Muscle of leg (tissue), 11 donors: ENCODE results near the gene ZNF841. TPM values are rescaled to one million over a fixed set of nuclear protein-coding genes. Genes with fewer than 3 reads are reported as not detected.
"Not testable (repeated sequence)": the region's sequence is repeated elsewhere in the genome, so short reads cannot be mapped to it uniquely, and the experiment has no call there.

Experiments used
- DNase-seq: peaks from one replicate; pipeline ENCODE4 v3.0.0; 2013
- H3K27ac ChIP-seq: one replicate; pipeline ENCODE4 v1.5.1; 2013; ENCODE audit warnings: mild to moderate bottlenecking, low read length, control low read depth
- H3K27me3 ChIP-seq: one replicate; pipeline ENCODE4 v1.6.1; 2013; ENCODE audit warnings: low read length; ENCODE audit not compliant: control insufficient read depth, insufficient read depth
- H3K36me3 ChIP-seq: one replicate; pipeline ENCODE4 v1.6.1; 2013; ENCODE audit warnings: low read length; ENCODE audit not compliant: control insufficient read depth, insufficient read depth
- H3K4me1 ChIP-seq: one replicate; pipeline ENCODE4 v1.6.1; 2013; ENCODE audit warnings: low read length; ENCODE audit not compliant: control insufficient read depth, insufficient read depth
- H3K4me3 ChIP-seq: one replicate; pipeline ENCODE4 v1.5.1; 2013; ENCODE audit warnings: low read length, control low read depth
- H3K9me3 ChIP-seq: replicated peaks from 2 replicates; pipeline ENCODE4 v1.6.1; 2013; ENCODE audit warnings: low read depth, low read length; ENCODE audit not compliant: control insufficient read depth
- WGBS: methylation state at CpG from one replicate; pipeline ENCODE4 v1.1.5; 2013; ENCODE audit warnings: missing lambda C conversion rate; ENCODE audit not compliant: insufficient coverage; 5-methylcytosine and 5-hydroxymethylcytosine counted together
- polyA plus RNA-seq, 8 donors: library from polyadenylated mRNA; unstranded; fragments of 120-200 nt; gene quantifications; one replicate each; pipeline versions ENCODE4 v1.2.1 to v1.2.3, GENCODE V29; 2013; ENCODE audit warnings: inconsistent platforms in 1 of 8, low replicate concordance in 1 of 8; ENCODE audit not compliant: insufficient read length in 8 of 8, insufficient read depth in 1 of 8
- total RNA-seq: library from RNA; stranded (reverse); fragments of 120-200 nt; gene quantifications from one replicate; pipeline ENCODE4 v1.2.4, GENCODE V29; 2013

ZNF841 gene
- total and polyA plus RNA-seq, 9 donors, result 7.9 to 18.1 (median 9.3) TPM

DNA sequence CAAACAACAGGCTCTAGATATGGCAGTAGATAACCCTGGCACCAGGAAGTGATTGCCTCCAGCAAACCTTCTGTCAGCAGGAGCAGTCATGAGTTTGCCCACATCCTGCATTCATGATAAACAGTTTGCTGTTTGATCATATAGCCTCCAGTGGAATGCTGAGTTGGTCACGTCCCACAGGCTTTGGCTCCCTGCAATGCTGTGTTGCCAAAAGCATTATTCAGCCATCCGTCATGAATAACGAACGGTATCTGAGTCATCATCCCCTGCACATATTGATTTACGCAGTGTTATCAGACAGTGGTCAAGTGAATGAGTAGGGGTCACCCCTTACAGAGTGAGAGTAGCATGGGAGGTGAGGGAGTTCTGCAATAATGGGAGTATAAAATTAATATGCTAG, 25.1 kb downstream of the ZNF841 start:
- Histone ChIP-seq H3K36me3 (peaks cover 56% of the 10 kb centered on the region), H3K4me1 (no peaks in the 10 kb centered on the region), H3K9me3 (peaks cover 72% of the 10 kb centered on the region), H3K4me3 (no peak overlapping the region), H3K27me3 (no peaks in the 10 kb centered on the region), H3K27ac (no peak overlapping the region)
- DNase-seq, result no peak
- WGBS, result 94% methylated on average over 5 of the region's 5 CpGs

DNA sequence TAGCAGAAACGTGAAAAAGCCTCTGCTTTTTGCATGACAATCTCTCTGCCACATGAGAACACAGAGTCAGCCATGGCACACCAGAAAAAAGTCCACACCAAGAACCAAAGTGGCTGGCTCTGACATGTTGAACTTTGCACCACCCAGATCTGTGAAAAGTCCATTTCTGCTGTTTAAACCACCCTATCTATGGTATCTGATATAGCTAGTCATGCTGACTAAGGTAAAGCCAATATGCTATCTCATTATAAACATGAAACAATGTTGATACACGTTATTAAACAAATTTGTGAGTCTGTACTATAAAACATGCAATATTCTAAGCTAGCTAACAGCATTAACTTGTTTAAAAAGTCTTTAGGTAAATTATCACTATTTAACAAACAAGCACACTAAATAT, 25.9 kb downstream of the ZNF841 start:
- no peak overlapping the region for H3K4me3 ChIP-seq
- peaks cover 73% of the 10 kb centered on the region for H3K9me3 ChIP-seq
- H3K4me1 ChIP-seq, result no peaks in the 10 kb centered on the region
- no peak for DNase-seq
- 80% methylated on average over 1 of the region's 2 CpGs for WGBS
- no peaks in the 10 kb centered on the region for H3K27me3 ChIP-seq
- no peak overlapping the region for H3K27ac ChIP-seq
- H3K36me3 ChIP-seq, result peaks cover 55% of the 10 kb centered on the region

DNA sequence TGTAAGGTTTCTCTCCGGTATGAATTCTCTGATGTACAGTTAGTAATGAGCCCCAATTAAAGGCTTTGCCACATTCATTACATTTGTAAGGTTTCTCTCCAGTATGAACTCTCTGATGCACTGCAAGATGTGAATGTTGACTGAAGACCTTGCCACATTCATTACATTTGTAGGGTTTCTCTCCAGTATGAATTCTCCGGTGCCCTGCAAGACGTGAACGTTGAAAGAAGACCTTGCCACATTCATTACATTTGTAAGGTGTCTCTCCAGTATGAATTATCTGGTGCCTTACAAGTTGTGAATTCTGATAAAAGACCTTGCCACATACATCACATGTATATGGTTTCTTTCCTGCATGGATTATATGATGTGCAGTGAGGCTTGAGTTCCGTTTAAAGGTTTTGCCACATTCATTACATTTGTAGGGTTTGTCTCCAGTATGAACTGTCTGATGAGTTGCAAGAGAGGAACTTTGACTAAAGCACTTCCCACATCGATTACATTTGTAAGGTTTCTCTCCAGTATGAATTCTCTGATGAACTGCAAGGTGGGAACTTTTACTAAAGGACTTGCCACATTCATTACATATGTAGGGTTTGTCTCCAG, 29.2 kb downstream of the ZNF841 start:
- WGBS, result 100% methylated on average over 1 of the region's 6 CpGs
- H3K4me3 ChIP-seq, result no peak overlapping the region
- peaks cover 82% of the 10 kb centered on the region for H3K9me3 ChIP-seq
- no peaks in the 10 kb centered on the region for H3K27me3 ChIP-seq
- H3K27ac ChIP-seq, result no peak overlapping the region
- H3K4me1 ChIP-seq, result no peaks in the 10 kb centered on the region
- peaks cover 54% of the 10 kb centered on the region for H3K36me3 ChIP-seq
- no peak for DNase-seq

DNA sequence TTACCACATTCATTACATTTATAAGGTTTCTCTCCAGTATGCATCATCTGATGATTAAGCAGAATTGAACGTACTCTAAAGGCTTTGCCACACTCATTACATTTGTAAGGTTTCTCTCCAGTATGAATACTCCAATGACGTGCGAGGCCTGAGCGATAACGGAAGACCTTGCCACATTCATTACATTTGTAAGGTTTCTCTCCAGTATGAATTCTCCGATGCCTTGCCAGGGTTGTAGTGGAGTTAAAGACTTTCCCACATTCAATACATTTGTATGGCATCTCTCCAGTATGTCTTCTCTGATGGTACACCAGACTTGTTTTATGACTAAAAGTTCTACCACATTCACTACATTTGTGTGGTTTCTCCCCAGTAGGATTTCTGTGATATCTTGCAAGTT, 30.2 kb downstream of the ZNF841 start:
- H3K4me1 ChIP-seq, result no peaks in the 10 kb centered on the region
- no peak for DNase-seq
- H3K36me3 ChIP-seq, result peaks cover 46% of the 10 kb centered on the region
- no peaks in the 10 kb centered on the region for H3K27me3 ChIP-seq
- no peak overlapping the region for H3K4me3 ChIP-seq
- peaks cover 84% of the 10 kb centered on the region for H3K9me3 ChIP-seq
- WGBS, result 100% methylated on average over 1 of the region's 6 CpGs
- H3K27ac ChIP-seq, result no peak overlapping the region

DNA sequence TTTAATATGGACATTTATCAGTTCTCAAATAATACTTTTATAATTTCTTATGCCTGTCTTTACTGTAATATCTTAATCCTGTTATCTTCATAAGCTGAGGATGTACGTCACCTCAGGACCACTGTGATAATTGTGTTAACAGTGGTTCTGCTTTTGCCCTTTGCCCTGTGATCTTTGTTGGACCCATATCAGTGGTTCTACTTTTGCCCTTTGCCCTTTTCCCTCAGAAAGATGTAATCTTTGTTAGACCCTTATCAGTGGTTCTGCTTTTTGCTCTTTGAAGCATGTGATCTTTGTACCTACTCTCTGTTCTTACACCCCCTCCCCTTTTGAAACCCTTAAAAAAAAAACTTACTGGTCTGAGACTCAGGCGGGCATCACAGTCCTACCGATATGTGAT, 39.1 kb downstream of the ZNF841 start:
- WGBS, result no CpG with 5 or more reads among the region's 3 CpGs
- not testable (repeated sequence) for H3K36me3 ChIP-seq, H3K4me1 ChIP-seq, DNase-seq, H3K27me3 ChIP-seq, H3K4me3 ChIP-seq, H3K27ac ChIP-seq
- peaks cover 44% of the 10 kb centered on the region for H3K9me3 ChIP-seq

DNA sequence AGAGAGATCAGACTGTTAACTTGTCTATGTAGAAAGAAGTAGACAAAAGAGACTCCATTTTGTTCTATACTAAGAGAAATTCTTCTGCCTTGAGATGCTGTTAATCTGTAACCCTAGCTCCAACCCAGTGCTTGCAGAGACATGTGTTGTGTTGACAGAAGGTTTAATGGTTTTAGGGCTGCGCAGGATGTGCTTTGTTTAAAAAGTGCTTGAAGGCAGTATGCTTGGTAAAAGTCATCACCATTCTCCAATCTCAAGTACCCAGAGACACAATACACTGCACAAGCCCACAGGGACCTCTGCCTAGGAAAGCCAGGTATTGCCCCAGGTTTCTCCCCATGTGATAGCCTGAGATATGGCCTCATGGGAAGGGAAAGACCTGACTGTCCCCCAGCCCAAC, 43.8 kb downstream of the ZNF841 start:
- WGBS, result no CpG with 5 or more reads among the region's 1 CpG
- not testable (repeated sequence) for H3K27ac ChIP-seq

DNA sequence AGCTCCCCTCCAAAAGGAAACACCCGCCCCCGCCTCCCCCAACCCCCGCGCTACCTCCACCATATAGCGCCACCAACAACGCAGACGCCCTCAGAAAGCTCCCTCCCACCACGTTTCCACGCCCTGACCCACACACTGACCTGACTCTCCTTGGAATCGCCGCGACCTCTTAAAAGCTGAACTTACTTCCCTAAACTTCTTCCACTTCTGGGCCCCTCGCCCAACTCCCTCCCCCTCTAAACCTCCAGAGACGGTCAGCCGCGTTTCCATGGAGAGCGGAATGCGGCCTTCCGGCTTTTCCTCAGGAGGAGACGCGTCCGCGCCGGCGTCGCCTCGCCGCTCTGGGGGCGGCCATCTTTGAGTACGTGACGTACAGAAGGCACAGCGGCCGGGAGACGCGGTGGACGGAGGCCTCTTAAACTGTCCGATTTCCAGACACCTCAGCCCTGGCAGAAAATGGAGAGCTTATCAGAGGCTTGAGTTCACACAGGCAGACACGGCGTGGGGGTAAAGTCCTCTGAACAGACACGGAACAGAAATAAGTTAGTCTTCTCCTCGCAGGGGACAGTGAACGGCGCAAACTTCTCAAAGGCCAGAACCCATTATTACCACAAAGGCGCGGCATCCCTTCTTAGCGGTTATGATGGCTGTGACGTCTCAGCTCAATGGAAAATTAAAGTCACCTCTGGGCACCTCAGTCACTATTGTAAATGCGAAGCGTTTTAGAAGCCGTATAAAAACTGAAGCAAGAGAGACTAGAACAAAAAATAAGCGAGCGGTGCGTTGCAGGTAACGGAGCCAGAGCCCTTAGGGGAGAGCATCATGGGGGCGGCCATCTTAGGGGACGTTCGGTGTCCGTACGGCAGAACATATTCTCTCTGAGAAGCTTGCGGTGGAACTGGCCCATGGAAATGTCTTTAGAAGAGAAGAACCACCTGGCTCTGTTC, 46.7 kb downstream of the ZNF841 start, which contains the start of gene ZNF432:
ZNF432 (minus strand) TSS at position 284 of the 947 bp plus-strand sequence. CDS start 1,970 bp downstream, outside the sequence.
- Histone ChIP-seq H3K27ac (peak within 1 kb of the TSS; percentile 98), H3K4me3 (peak within 1 kb of the TSS; percentile 82), H3K4me1 (no peaks in the 10 kb centered on the region), H3K36me3 (peaks cover 21% of the 10 kb centered on the region), H3K9me3 (peaks cover 21% of the 10 kb centered on the region), H3K27me3 (no peaks in the 10 kb centered on the region)
- under 1% methylated on average over 52 of the region's 60 CpGs for WGBS
- DNase-seq, result peak; percentile 99

More for the DNA sequence above, 43.8 kb downstream of the ZNF841 start:
- not testable (repeated sequence) for DNase-seq, H3K4me1 ChIP-seq, H3K27me3 ChIP-seq, H3K4me3 ChIP-seq, H3K36me3 ChIP-seq
- H3K9me3 ChIP-seq, result peaks cover 21% of the 10 kb centered on the region

DNA sequence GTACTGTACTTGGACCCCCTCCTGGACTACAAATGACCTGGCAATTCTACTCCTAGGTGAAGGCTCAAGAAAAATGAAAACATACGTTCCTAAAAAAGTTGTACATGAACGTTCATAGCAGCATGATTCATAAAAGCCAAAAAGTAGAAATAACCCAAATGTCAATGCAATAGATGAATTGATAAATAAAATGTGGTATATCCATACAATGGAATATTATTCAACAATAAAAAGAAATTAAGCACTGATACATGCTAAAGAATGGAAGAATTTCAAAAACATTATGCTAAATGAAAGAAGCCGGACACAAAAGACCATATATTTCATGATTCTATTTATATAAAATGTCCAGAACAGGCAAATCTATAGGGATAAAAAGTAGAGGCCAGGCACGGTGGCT, 56.4 kb downstream of the ZNF841 start:
- Histone ChIP-seq H3K36me3 (peaks cover 66% of the 10 kb centered on the region), H3K4me3 (no peak overlapping the region), H3K27ac (no peak overlapping the region), H3K27me3 (no peaks in the 10 kb centered on the region), H3K4me1 (no peaks in the 10 kb centered on the region), H3K9me3 (peaks cover 59% of the 10 kb centered on the region)
- no CpG with 5 or more reads among the region's 4 CpGs for WGBS
- no peak for DNase-seq

DNA sequence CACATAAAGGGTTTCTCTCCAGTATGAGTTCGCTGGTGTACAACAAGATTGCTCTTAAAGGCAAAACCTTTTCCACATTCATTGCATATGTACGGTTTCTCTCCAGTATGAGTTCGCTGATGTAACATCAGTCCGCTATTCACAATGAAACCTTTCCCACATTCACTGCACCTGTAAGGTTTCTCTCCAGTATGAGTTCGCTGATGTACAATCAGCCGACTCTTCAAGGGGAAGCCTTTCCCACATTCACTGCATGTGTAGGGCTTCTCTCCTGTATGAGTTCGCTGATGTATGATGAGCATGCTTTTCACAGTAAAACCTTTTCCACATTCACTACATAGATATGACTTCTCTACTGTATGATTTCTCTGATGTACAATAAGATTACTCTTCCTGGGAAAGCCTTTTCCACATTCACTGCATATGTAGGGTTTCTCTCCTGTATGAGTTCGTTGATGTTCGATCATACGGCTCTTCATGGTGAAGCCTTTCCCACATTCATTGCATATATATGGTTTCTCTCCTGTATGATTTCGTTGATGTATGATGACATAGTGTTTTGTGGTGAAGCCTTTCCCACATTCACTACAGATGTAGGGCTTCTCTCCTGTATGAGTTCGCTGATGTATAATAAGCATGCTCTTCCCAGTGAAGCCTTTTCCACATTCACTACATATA, 61.4 kb downstream of the ZNF841 start:
- H3K9me3 ChIP-seq, result peaks cover 73% of the 10 kb centered on the region

DNA sequence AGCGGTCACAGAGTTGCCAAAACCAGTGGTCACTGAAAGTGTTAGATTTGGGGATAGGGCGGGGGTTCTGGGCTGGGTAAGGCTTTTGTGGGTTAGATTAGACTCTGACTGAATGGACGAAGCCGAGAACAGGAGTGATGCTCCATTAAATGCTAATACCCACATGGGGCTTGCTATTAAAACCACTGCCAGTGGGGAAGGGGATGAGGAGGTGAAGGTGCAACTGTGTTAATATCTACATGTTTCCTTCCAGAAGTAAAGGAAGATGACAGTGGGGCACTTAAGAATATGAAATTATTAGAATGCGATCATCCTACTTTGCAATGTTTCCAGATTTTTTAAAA, 66.8 kb downstream of the ZNF841 start:
- 0% methylated on average over 1 of the region's 5 CpGs for WGBS
- peak overlapping the region; percentile 95 for H3K27ac ChIP-seq
- H3K9me3 ChIP-seq, result peaks cover 37% of the 10 kb centered on the region
- no peak for DNase-seq
- H3K4me1 ChIP-seq, result peaks cover 2% of the 10 kb centered on the region
- H3K27me3 ChIP-seq, result no peaks in the 10 kb centered on the region
- H3K36me3 ChIP-seq, result peaks cover 34% of the 10 kb centered on the region
- peak overlapping the region; percentile 63 for H3K4me3 ChIP-seq

More for the DNA sequence above, 61.4 kb downstream of the ZNF841 start:
- Histone ChIP-seq H3K27me3 (no peaks in the 10 kb centered on the region), H3K4me1 (no peaks in the 10 kb centered on the region), H3K4me3 (no peak overlapping the region), H3K36me3 (peaks cover 55% of the 10 kb centered on the region), H3K27ac (no peak overlapping the region)
- DNase-seq, result no peak
- 100% methylated on average over 5 of the region's 12 CpGs for WGBS
